HCT116 (cell line): Measurements from ENCODE around the gene SEC24C. TPM values are rescaled to one million over a fixed set of nuclear protein-coding genes. Genes with fewer than 3 reads are reported as not detected.

Experiments
- ATAC-seq: fragments of 200-7000 bp; cut with Tn5 transposase; 2 replicates; pipeline ENCODE4 v1.9.1; 2020; ENCODE audit warnings: mild to moderate bottlenecking, moderate library complexity
- BruUV-seq: library from RNA; stranded (reverse); fragments of 400-500 nt; replicated peaks from 2 replicates; lab custom pipeline; 2021; lab: Mats Ljungman, UMichigan
- CTCF ChIA-PET: fragments of 300-600 bp; sonication (Branson Sonifier 250); formaldehyde crosslinking; loops from one replicate; lab custom pipeline; 2021; ENCODE audit warnings: antibody characterized with exemption; lab: Charles Lee
- POLR2A ChIA-PET: fragments of 300-600, 350-600 bp; sonication (Branson Sonifier 250); formaldehyde crosslinking; loops from one replicate; lab custom pipeline; 2021; ENCODE audit warnings: antibody characterized with exemption; lab: Charles Lee
- RAD21 ChIA-PET, 2 experiments: fragments of 300-600 bp; sonication (Branson Sonifier 250); formaldehyde crosslinking; loops; one replicate each; lab custom pipeline; 2023; ENCODE audit warnings: low total read pairs in 2 of 2; ENCODE audit not compliant: uncharacterized antibody in 2 of 2, unreplicated experiment in 2 of 2, low non-redundant PET in 1 of 2; lab: Charles Lee
- DNase-seq: peaks from one replicate; pipeline ENCODE4 v3.0.0-alpha.2; 2010; ENCODE audit warnings: low read depth, low spot score
- H2AFZ ChIP-seq: fragments of 200-600 bp; shearing (Covaris generic), sonication (generic); 2 replicates; pipeline ENCODE4 v1.6.1; 2017; ENCODE audit warnings: low read depth, mixed run types, mixed read lengths, antibody characterized with exemption, low read length; ENCODE audit not compliant: poor library complexity, severe bottlenecking
- H3K27ac ChIP-seq: 2 replicates; pipeline ENCODE4 v1.5.1; 2012; ENCODE audit warnings: low read depth, low read length
- H3K27me3 ChIP-seq: fragments of 200-600 bp; sonication (generic); 2 replicates; pipeline ENCODE4 v1.6.1; 2016; ENCODE audit warnings: mixed run types, low read length, mixed read lengths; ENCODE audit not compliant: insufficient read depth
- H3K36me3 ChIP-seq, 2 experiments: fragments of 200-500 bp in 1 of 2; fragments of 200-600 bp in 1 of 2; sonication (Bioruptor generic) in 1 of 2; sonication (generic) in 1 of 2; 2 replicates each; pipeline versions ENCODE4 v1.5.1 to v1.6.1; 2014 to 2016; ENCODE audit warnings: low read length in 2 of 2, inconsistent platforms in 1 of 2, mixed read lengths in 1 of 2, mixed run types in 1 of 2; ENCODE audit not compliant: insufficient read depth in 2 of 2, control insufficient read depth in 1 of 2
- H3K4me1 ChIP-seq, 2 experiments: fragments of 200-600 bp in 1 of 2; sonication (generic) in 1 of 2; 2 replicates each; pipeline versions ENCODE4 v1.5.1 to v1.6.1; 2012 to 2017; ENCODE audit warnings: low read length in 2 of 2, inconsistent platforms in 1 of 2, mild to moderate bottlenecking in 1 of 2, mixed read lengths in 1 of 2, mixed run types in 1 of 2, moderate library complexity in 1 of 2; ENCODE audit not compliant: insufficient read depth in 2 of 2, control insufficient read depth in 1 of 2
- H3K4me2 ChIP-seq: fragments of 200-600 bp; sonication (generic); 2 replicates; pipeline ENCODE4 v1.6.1; 2017; ENCODE audit warnings: mixed run types, low read length, mixed read lengths
- H3K4me3 ChIP-seq, 2 experiments: fragments of 200-600 bp in 1 of 2; sonication (generic) in 1 of 2; replicated peaks in 1 of 2; 2 replicates each; pipeline ENCODE4 v1.5.1; 2011 to 2016; ENCODE audit warnings: low read length in 2 of 2, control low read depth in 1 of 2, low read depth in 1 of 2, mild to moderate bottlenecking in 1 of 2, mixed read lengths in 1 of 2, mixed run types in 1 of 2
- H3K79me2 ChIP-seq: fragments of 200-600 bp; sonication (generic); 2 replicates; pipeline ENCODE4 v1.6.1; 2017; ENCODE audit warnings: mild to moderate bottlenecking, mixed run types, low read length, moderate library complexity, mixed read lengths; ENCODE audit not compliant: insufficient read depth
- H3K9ac ChIP-seq: fragments of 200-600 bp; sonication (generic); 2 replicates; pipeline ENCODE4 v1.6.1; 2016; ENCODE audit warnings: low read length, mixed read lengths
- H3K9me2 ChIP-seq: fragments of 200-600 bp; sonication (generic), shearing (Covaris generic); 2 replicates; pipeline ENCODE4 v1.6.1; 2017; ENCODE audit warnings: mixed run types, mild to moderate bottlenecking, moderate library complexity; ENCODE audit not compliant: insufficient read depth
- H3K9me3 ChIP-seq, 2 experiments: fragments of 200-500 bp in 1 of 2; fragments of 200-600 bp in 1 of 2; sonication (Bioruptor generic) in 1 of 2; sonication (generic) in 1 of 2; 2 replicates each; pipeline ENCODE4 v1.6.1; 2014 to 2017; ENCODE audit warnings: low read length in 2 of 2, mixed read lengths in 2 of 2, inconsistent platforms in 1 of 2, low read depth in 1 of 2, mild to moderate bottlenecking in 1 of 2, mixed run types in 1 of 2, moderate library complexity in 1 of 2; ENCODE audit not compliant: control insufficient read depth in 1 of 2, insufficient read depth in 1 of 2
- H4K20me1 ChIP-seq: fragments of 200-600 bp; sonication (generic), shearing (Covaris generic); 2 replicates; pipeline ENCODE4 v1.6.1; 2017; ENCODE audit warnings: mixed run types, mild to moderate bottlenecking, moderate library complexity; ENCODE audit not compliant: insufficient read depth
- EZH2 ChIP-seq: fragments of 200-600 bp; sonication (generic); IDR thresholded peaks from 2 replicates; pipeline ENCODE4 v1.6.1; 2017; ENCODE audit warnings: antibody characterized with exemption, mixed run types
- POLR2AphosphoS5 ChIP-seq: IDR thresholded peaks from 2 replicates; pipeline ENCODE4 v1.6.1; 2011; ENCODE audit warnings: mild to moderate bottlenecking, low read depth, low read length, moderate library complexity
- RAD21 ChIP-seq: IDR thresholded peaks from 2 replicates; pipeline ENCODE4 v1.6.1; 2012; ENCODE audit warnings: low read depth, mild to moderate bottlenecking
- SIN3A ChIP-seq: IDR thresholded peaks from 2 replicates; pipeline ENCODE4 v1.6.1; 2012; ENCODE audit warnings: low read depth
- ZNF274 ChIP-seq: fragments of 200-500 bp; sonication (Bioruptor generic); IDR thresholded peaks from 2 replicates; pipeline ENCODE4 v1.6.1; 2014; ENCODE audit warnings: mild to moderate bottlenecking, low read depth, low read length, inconsistent platforms
- intact Hi-C: fragments of 100-400 bp; cut with micrococcal nuclease; formaldehyde crosslinking; loops from 2 replicates; pipeline ENCODE4 v1.10.0; 2022
- total RNA-seq: library from RNA; stranded (reverse); gene quantifications from one replicate; pipeline ENCODE4 v1.2.1, GENCODE V29; 2021; ENCODE audit not compliant: unreplicated experiment
- TF ChIP-seq, protein P1 (sequence below): IDR thresholded peaks from 2 replicates; pipeline ENCODE4 v1.6.1; 2012; ENCODE audit warnings: low read depth
- TF ChIP-seq, protein P2 (sequence below): IDR thresholded peaks from 2 replicates; pipeline ENCODE4 v1.6.1; 2012
- TF ChIP-seq, protein P3 (sequence below): IDR thresholded peaks from 2 replicates; pipeline ENCODE4 v1.6.1; 2012

Gene SEC24C
- total RNA-seq, 1 experiment from 2014 or later, result 60.9 TPM

DNA sequence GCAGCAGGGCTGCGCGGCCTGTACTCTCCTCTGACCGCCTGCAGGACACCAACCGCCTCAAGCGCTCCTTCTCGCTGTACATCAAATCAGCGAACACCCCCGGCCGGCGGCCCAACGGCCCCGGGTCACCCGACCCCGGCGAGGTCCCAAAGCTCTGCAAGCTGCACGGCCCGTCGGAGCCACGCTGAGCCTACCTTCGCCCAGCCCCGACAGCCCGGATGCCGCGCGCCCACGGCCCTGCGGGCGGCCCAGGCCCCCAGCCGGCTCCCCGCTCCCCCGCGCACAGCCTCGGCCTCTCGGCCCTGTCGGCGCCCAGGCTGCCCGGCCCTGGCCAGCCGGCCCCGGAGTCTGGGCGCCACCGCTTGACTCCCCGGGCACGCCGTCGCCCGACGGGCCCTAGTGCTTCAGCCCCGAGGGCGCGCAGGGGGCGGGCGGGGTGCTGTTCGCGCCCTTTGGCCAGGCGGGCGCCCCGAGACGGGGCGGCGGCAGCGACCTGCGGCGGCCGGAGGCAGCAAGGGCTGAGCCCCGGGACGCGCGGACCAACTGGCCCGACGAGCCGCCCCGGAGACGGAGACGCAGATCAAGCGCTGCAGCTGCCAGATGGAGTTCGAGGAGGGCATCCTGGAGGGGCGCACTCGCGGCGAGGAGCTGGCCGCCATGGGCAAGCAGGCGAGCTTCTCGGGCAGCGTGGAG is 11.1 kb upstream of the SEC24C start:
- Histone ChIP-seq H3K9ac (no peak overlapping the region), H3K4me3 (no peak overlapping the region), H3K27me3 (no peaks in the 10 kb centered on the region), H3K4me1 (peaks cover 0 to 6% of the 10 kb centered on the region in 2 experiments; a peak in 2 of 4 replicates), H4K20me1 (no peaks in the 10 kb centered on the region), H3K27ac (no peak overlapping the region), H3K36me3 (no peaks in the 10 kb centered on the region; a peak in 1 of 4 replicates), H3K9me3 (no peaks in the 10 kb centered on the region), H3K79me2 (peaks cover 23% of the 10 kb centered on the region), H3K4me2 (no peak overlapping the region), H3K9me2 (no peaks in the 10 kb centered on the region), H2AFZ (no peak overlapping the region)
- intact Hi-C loops, result no loop called here
- BruUV-seq, result no TSS peak
- RAD21 ChIA-PET, result no interaction called here
- POLR2A ChIA-PET, result interaction anchor here (0.6 kb wide), 1 partner anchor 151 kb away, joined by 3 read pairs; no protein-coding TSS in a partner anchor
- no peak for TF ChIP-seq RAD21
- TF ChIP-seq, protein P1, sequence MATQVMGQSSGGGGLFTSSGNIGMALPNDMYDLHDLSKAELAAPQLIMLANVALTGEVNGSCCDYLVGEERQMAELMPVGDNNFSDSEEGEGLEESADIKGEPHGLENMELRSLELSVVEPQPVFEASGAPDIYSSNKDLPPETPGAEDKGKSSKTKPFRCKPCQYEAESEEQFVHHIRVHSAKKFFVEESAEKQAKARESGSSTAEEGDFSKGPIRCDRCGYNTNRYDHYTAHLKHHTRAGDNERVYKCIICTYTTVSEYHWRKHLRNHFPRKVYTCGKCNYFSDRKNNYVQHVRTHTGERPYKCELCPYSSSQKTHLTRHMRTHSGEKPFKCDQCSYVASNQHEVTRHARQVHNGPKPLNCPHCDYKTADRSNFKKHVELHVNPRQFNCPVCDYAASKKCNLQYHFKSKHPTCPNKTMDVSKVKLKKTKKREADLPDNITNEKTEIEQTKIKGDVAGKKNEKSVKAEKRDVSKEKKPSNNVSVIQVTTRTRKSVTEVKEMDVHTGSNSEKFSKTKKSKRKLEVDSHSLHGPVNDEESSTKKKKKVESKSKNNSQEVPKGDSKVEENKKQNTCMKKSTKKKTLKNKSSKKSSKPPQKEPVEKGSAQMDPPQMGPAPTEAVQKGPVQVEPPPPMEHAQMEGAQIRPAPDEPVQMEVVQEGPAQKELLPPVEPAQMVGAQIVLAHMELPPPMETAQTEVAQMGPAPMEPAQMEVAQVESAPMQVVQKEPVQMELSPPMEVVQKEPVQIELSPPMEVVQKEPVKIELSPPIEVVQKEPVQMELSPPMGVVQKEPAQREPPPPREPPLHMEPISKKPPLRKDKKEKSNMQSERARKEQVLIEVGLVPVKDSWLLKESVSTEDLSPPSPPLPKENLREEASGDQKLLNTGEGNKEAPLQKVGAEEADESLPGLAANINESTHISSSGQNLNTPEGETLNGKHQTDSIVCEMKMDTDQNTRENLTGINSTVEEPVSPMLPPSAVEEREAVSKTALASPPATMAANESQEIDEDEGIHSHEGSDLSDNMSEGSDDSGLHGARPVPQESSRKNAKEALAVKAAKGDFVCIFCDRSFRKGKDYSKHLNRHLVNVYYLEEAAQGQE, result no peak
- TF ChIP-seq, protein P2, sequence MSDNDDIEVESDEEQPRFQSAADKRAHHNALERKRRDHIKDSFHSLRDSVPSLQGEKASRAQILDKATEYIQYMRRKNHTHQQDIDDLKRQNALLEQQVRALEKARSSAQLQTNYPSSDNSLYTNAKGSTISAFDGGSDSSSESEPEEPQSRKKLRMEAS, result no peak
- no peak for TF ChIP-seq SIN3A
- TF ChIP-seq, protein P3, sequence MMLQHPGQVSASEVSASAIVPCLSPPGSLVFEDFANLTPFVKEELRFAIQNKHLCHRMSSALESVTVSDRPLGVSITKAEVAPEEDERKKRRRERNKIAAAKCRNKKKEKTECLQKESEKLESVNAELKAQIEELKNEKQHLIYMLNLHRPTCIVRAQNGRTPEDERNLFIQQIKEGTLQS, result no peak
- no peak for TF ChIP-seq POLR2AphosphoS5
- no peak for TF ChIP-seq ZNF274
- TF ChIP-seq EZH2, result no peak
- no peak for DNase-seq
- CTCF ChIA-PET, result no interaction called here
- no peak for ATAC-seq
